OCI-LY7 (cell line): ENCODE data around the gene ELMO1.

Source experiments
- CTCF ChIP-seq: fragments of 200-600 bp; sonication (generic); conservative IDR thresholded peaks from 2 replicates; pipeline ENCODE4 v1.5.1; 2014; ENCODE audit warnings: mild to moderate bottlenecking, antibody characterized with exemption, low read length, moderate library complexity, mixed read lengths
- EZH2phosphoT487 ChIP-seq: fragments of 200-600 bp; sonication (generic); IDR thresholded peaks from 2 replicates; pipeline ENCODE4 v1.6.1; 2018; ENCODE audit warnings: low read depth, borderline replicate concordance, mild to moderate bottlenecking, mixed run types, antibody characterized with exemption, low read length, moderate library complexity, mixed read lengths

DNA sequence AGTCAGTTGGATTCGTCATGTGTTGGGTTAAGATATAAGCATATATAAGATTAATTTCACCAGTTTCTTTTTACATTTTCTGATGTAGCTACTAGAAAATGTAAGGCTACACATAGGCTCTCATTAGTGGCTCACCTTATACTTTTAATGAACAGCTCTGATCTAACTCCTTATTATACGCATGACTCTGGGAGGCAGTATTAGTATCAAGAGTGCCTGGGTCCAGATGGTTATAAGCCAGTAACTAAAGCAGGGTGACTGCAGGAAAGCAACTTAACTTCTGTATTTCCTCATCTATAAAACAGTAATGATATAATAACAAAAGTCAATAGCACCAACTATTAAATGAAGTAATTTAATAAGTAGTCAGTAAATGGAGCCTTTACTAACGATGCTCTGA is 1.4 kb upstream of the ELMO1 start:
- TF ChIP-seq CTCF = no peak
- TF ChIP-seq EZH2phosphoT487 = no peak
